ENCODE data around the gene APBB1IP. TPM values are rescaled to one million over a fixed set of nuclear protein-coding genes. Genes with fewer than 3 reads are reported as not detected.
"Not testable (repeated sequence)": the region's sequence is repeated elsewhere in the genome, so short reads cannot be mapped to it uniquely, and the experiment has no call there.

Gene APBB1IP
- total RNA-seq, 1 donor from 2014 or later: 0.48 TPM

- H3K36me3 Mint-ChIP-seq: no peaks in the 10 kb centered on the region
- DNase-seq (ENCODE audit: extremely low spot score, unreplicated experiment): no peak
- no peak for TF ChIP-seq CTCF (conservative IDR thresholded peaks at IDR 0.05)
- peaks cover 3% of the 10 kb centered on the region for H3K27me3 Mint-ChIP-seq
- no peak overlapping the region for H3K27ac Mint-ChIP-seq
- no peaks in the 10 kb centered on the region for H3K9me3 Mint-ChIP-seq
- no peaks in the 10 kb centered on the region for H3K4me1 Mint-ChIP-seq (ENCODE audit: unreplicated experiment)
- no peak overlapping the region for H3K4me3 Mint-ChIP-seq
Measured at GRCh38 chr10:26586211-26586610, 148.1 kb downstream of the APBB1IP start.

- Mint-ChIP-seq H3K4me3 (no peak overlapping the region), H3K27ac (no peak overlapping the region), H3K36me3 (no peaks in the 10 kb centered on the region), H3K4me1 (ENCODE audit: unreplicated experiment) (no peaks in the 10 kb centered on the region), H3K27me3 (peaks cover 3% of the 10 kb centered on the region), H3K9me3 (no peaks in the 10 kb centered on the region)
- no peak for TF ChIP-seq CTCF (conservative IDR thresholded peaks at IDR 0.05)
- DNase-seq (ENCODE audit: extremely low spot score, unreplicated experiment): no peak
Measured at GRCh38 chr10:26588611-26589010, 150.5 kb downstream of the APBB1IP start.

DNA sequence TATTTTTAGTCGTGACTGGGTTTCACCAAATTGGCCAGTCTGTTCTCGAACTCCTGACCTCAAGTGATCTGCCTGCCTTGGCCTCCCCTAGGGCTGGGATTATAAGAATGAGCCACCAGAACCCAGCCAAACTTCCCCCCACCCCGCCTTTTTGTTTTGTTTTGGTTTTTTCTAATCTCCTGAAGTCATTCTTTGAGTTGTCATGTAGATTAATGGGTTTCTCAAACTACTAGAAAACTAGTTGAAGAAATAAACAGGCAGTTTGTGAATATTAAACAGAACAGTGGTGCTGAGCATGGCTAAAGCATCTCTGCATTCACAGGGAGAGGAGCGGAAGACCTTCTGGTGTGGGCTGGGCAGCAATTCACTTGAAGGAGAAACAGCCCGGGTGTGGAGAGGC lies 151.7 kb downstream of the APBB1IP start:
- not testable (repeated sequence) for H3K27me3 Mint-ChIP-seq; H3K4me1 Mint-ChIP-seq (ENCODE audit: unreplicated experiment); H3K4me3 Mint-ChIP-seq; H3K36me3 Mint-ChIP-seq; H3K9me3 Mint-ChIP-seq; H3K27ac Mint-ChIP-seq; DNase-seq (ENCODE audit: extremely low spot score, unreplicated experiment)

DNA sequence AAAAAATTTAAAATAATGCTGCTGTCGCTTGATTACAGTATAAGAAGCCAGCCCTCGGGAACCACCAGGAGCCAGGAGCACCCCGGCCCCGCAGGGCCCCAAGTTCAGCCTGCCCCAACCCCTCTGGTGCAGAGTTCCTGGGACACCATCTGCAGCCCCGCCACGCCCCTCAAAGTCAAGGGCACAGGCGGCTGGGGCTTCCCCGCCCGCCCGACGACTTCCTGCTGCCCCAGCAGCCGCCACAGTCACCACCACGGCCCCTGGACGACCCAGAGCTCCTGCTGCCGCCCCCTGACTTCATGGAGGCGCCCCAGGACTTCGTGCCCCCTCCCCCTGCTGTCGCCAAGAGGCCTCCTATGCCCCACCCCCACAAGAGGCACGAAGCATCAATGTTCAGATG lies 155.8 kb downstream of the APBB1IP start:
- no peaks in the 10 kb centered on the region for H3K36me3 Mint-ChIP-seq
- H3K27me3 Mint-ChIP-seq: peaks cover 4% of the 10 kb centered on the region
- H3K4me3 Mint-ChIP-seq: no peak overlapping the region
- H3K4me1 Mint-ChIP-seq (ENCODE audit: unreplicated experiment): no peaks in the 10 kb centered on the region
- no peak overlapping the region for H3K27ac Mint-ChIP-seq
- H3K9me3 Mint-ChIP-seq: no peaks in the 10 kb centered on the region
- TF ChIP-seq CTCF (conservative IDR thresholded peaks at IDR 0.05): no peak
- DNase-seq (ENCODE audit: extremely low spot score, unreplicated experiment): no peak

GRCh38 chr10:26603283-26603682 lies 165.1 kb downstream of the APBB1IP start:
- not testable (repeated sequence) for H3K27me3 Mint-ChIP-seq; H3K4me3 Mint-ChIP-seq; H3K9me3 Mint-ChIP-seq; H3K4me1 Mint-ChIP-seq (ENCODE audit: unreplicated experiment); DNase-seq (ENCODE audit: extremely low spot score, unreplicated experiment); H3K27ac Mint-ChIP-seq; H3K36me3 Mint-ChIP-seq

DNA sequence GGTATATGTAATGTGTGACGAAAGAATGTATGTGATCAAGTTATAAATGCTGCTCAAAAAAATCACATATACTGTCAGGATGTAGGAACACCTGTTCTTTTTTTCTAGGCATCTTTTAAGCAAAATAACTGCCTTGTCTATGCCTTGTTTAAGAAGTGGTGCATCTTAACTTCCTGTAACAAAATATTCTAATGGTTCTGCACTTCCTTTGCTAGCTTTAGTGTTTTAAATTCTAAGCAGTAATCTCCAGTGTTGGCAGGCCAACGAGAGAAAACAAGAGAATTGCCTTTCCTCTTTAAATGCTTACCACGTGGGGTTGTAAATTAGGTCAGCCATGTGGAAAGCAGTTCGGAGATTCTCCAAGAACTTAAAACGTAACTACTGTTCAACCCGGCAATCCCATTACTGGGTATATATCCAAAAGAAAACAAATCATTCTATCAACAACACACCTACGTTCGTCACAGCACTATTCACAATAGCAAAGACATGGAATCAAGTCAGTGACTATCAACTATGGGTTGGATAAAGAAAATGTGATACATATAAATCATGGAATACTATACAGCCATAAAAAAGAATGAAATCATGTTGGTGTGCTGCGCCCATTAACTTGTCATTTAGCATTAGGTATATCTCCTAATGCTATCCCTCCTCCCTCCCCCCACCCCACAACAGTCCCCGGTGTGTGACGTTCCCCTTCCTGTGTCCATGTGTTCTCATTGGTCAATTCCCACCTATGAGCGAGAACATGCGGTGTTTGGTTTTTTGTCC lies 166.4 kb downstream of the APBB1IP start:
- not testable (repeated sequence) for H3K27me3 Mint-ChIP-seq; H3K36me3 Mint-ChIP-seq; H3K9me3 Mint-ChIP-seq; H3K27ac Mint-ChIP-seq; H3K4me1 Mint-ChIP-seq (ENCODE audit: unreplicated experiment); DNase-seq (ENCODE audit: extremely low spot score, unreplicated experiment); H3K4me3 Mint-ChIP-seq

DNA sequence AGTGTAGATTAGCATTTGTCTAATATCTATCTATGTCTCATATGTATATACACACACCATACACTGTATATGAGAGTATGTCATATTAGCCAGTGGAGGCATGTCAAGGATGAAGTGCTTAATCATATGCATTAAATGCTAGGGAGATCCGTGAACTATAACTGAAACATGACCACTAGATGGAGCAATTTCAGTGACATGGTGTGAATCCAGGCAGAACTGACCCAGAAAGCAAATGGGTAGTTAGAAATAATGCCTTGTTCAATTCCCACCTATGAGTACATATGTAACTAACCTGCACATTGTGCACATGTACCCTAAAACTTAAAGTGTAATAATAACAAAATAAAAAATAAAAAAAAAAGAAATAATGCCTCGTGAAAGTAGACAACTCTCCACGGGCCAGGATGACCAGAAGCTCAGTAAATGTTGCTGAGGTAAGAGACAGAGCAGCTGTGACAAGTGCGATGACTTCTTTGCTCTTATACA lies 168.3 kb downstream of the APBB1IP start:
- H3K27me3 Mint-ChIP-seq; H3K27ac Mint-ChIP-seq; H3K4me1 Mint-ChIP-seq (ENCODE audit: unreplicated experiment); DNase-seq (ENCODE audit: extremely low spot score, unreplicated experiment); H3K4me3 Mint-ChIP-seq; H3K36me3 Mint-ChIP-seq; H3K9me3 Mint-ChIP-seq: not testable (repeated sequence)
- peak; percentile 77 for TF ChIP-seq CTCF (conservative IDR thresholded peaks at IDR 0.05)
